ENCODE data around the gene KRT5.
A peak's percentile ranks its signal among the peaks of the same experiment; 100 is the strongest.

The KRT5 gene

GRCh38 chr12:52519826-52520662 lies at the start of gene KRT5:
TSS of gene KRT5 (minus strand) at chr12:52520394. CDS start at chr12:52520296, 98 bp downstream.
- no peak for DNase-seq (ENCODE audit: low read depth in 2 of 2)

GRCh38 chr12:52568111-52568510 lies 47.9 kb upstream of the KRT5 start:
- DNase-seq (ENCODE audit: low read depth in 2 of 2): no peak

- peak; percentile 46 to 55 for DNase-seq (ENCODE audit: low read depth in 2 of 2)
Observed at GRCh38 chr12:52566847-52567291, 46.7 kb upstream of the KRT5 start.

- no peak for DNase-seq (ENCODE audit: low read depth in 2 of 2)
Observed at GRCh38 chr12:52564582-52564981, 44.4 kb upstream of the KRT5 start.

GRCh38 chr12:52561880-52562449 lies 41.8 kb upstream of the KRT5 start:
- DNase-seq (ENCODE audit: low read depth in 2 of 2): no peak

GRCh38 chr12:52559979-52560378 lies 39.8 kb upstream of the KRT5 start:
- DNase-seq (ENCODE audit: low read depth in 2 of 2): no peak

- no peak for DNase-seq (ENCODE audit: low read depth in 2 of 2)
Observed at GRCh38 chr12:52558781-52559445, 38.7 kb upstream of the KRT5 start.

GRCh38 chr12:52557476-52557875 lies 37.3 kb upstream of the KRT5 start:
- no peak for DNase-seq (ENCODE audit: low read depth in 2 of 2)

GRCh38 chr12:52555577-52555976 lies 35.4 kb upstream of the KRT5 start:
- no peak for DNase-seq (ENCODE audit: low read depth in 2 of 2)

- no peak for DNase-seq (ENCODE audit: low read depth in 2 of 2)
Observed at GRCh38 chr12:52552681-52553195, 32.5 kb upstream of the KRT5 start, which contains the start of gene KRT71. TSS of gene KRT71 (minus strand) at chr12:52553145. CDS start at chr12:52553077, 68 bp downstream.

GRCh38 chr12:52552055-52552454 lies 31.9 kb upstream of the KRT5 start:
- DNase-seq (ENCODE audit: low read depth in 2 of 2): no peak

- DNase-seq (ENCODE audit: low read depth in 2 of 2): no peak
Observed at GRCh38 chr12:52551216-52551865, 31.1 kb upstream of the KRT5 start.

GRCh38 chr12:52546126-52546525 lies 25.9 kb upstream of the KRT5 start:
- DNase-seq (ENCODE audit: low read depth in 2 of 2): no peak

GRCh38 chr12:52543985-52544883 lies 24.0 kb upstream of the KRT5 start:
- no peak for DNase-seq (ENCODE audit: low read depth in 2 of 2)

- DNase-seq (ENCODE audit: low read depth in 2 of 2): no peak
Observed at GRCh38 chr12:52542785-52543318, 22.7 kb upstream of the KRT5 start.

- DNase-seq (ENCODE audit: low read depth in 2 of 2): no peak
Observed at GRCh38 chr12:52542157-52542556, 22.0 kb upstream of the KRT5 start.

GRCh38 chr12:52541709-52542108 lies 21.5 kb upstream of the KRT5 start:
- DNase-seq (ENCODE audit: low read depth in 2 of 2): no peak

- DNase-seq (ENCODE audit: low read depth in 2 of 2): no peak
Observed at GRCh38 chr12:52540531-52540930, 20.3 kb upstream of the KRT5 start.

GRCh38 chr12:52539821-52540173 lies 19.6 kb upstream of the KRT5 start:
- DNase-seq (ENCODE audit: low read depth in 2 of 2): no peak

- DNase-seq (ENCODE audit: low read depth in 2 of 2): no peak
Observed at GRCh38 chr12:52539083-52539820, 19.1 kb upstream of the KRT5 start.

Data from stimulated activated CD8-positive, alpha-beta memory T cell treated with anti-CD3 and anti-CD28 coated beads, Interleukin-7, amount 100 ng/mL, for 4 hours (primary cell).